ENCODE measurements around the gene SLC7A1. TPM values are rescaled to one million over a fixed set of nuclear protein-coding genes. Genes with fewer than 3 reads are reported as not detected.

Gene SLC7A1
- polyA plus RNA-seq, 3 donors, result 0.89 to 2.2 (median 0.92) TPM

DNA sequence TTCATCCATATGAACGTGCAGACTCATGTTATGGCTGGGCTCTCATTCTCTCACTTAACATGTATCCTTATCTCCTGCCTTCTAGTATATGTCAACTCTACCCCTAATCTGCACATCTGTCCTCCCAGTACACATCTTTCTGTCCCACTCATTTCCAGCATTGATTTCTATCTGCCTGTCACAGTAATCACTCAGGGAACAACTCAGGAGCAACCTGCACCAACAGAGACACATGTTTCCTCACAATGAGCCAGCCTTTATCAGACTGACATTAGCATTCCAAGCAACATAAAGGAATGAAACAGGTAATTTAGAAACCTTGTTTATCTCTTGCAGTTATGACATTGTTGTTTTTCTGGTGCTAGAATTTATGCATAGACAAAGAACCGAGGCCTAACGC lies 17.6 kb upstream of the SLC7A1 start:
- Histone ChIP-seq H3K9me3 (replicated peaks in 1 of 2; ENCODE audit: control insufficient read depth in 1 of 2, insufficient read depth in 1 of 2, low read length in 2 of 2) (no peaks in the 10 kb centered on the region), H2AFZ (ENCODE audit: insufficient read depth, low read depth, low read length, poor library complexity, severe bottlenecking) (no peak overlapping the region), H3K4me2 (replicated peaks; ENCODE audit: extremely low read depth, low read length, poor library complexity, severe bottlenecking) (no peak overlapping the region), H3K4me1 (ENCODE audit: control insufficient read depth in 1 of 2, insufficient read depth in 2 of 2, low read length in 2 of 2) (no peaks in the 10 kb centered on the region), H3K4me3 (replicated peaks in 1 of 3; ENCODE audit: low read depth in 2 of 3, low read length in 3 of 3) (no peak overlapping the region), H3K36me3 (replicated peaks in 1 of 2; ENCODE audit: control insufficient read depth in 1 of 2, insufficient read depth in 2 of 2, low read length in 2 of 2) (no peaks in the 10 kb centered on the region), H3K27me3 (ENCODE audit: control insufficient read depth in 2 of 2, insufficient read depth in 2 of 2, low read length in 2 of 2) (peaks cover 0 to 3% of the 10 kb centered on the region in 2 donors), H3K9ac (ENCODE audit: insufficient read depth, low read length, poor library complexity, severe bottlenecking) (no peak overlapping the region), H3K27ac (ENCODE audit: low read depth in 1 of 2, low read length in 2 of 2) (no peak overlapping the region), H3K79me2 (ENCODE audit: insufficient read depth, low read length) (no peaks in the 10 kb centered on the region), H4K20me1 (ENCODE audit: insufficient read depth, low read length) (no peaks in the 10 kb centered on the region)
- intact Hi-C loops (cut with micrococcal nuclease), result no loop called here
- peaks cover 2 to 8% (median 7%) of the 10 kb centered on the region in 7 donors for H3K9me3 Mint-ChIP-seq
- WGBS (ENCODE audit: insufficient coverage), result 73% methylated on average over 1 of the region's 3 CpGs
- H3K4me3 Mint-ChIP-seq, result no peak overlapping the region
- no peak overlapping the region for H3K27ac Mint-ChIP-seq
- H3K27me3 Mint-ChIP-seq (ENCODE audit: low read depth in 3 of 3), result peaks cover 4 to 12% (median 10%) of the 10 kb centered on the region in 3 donors
- no peak for DNase-seq
- H3K4me1 Mint-ChIP-seq, result no peaks in the 10 kb centered on the region
- no peaks in the 10 kb centered on the region for H3K36me3 Mint-ChIP-seq
- TF ChIP-seq CTCF (IDR thresholded peaks at IDR 0.05), result no peak

DNA sequence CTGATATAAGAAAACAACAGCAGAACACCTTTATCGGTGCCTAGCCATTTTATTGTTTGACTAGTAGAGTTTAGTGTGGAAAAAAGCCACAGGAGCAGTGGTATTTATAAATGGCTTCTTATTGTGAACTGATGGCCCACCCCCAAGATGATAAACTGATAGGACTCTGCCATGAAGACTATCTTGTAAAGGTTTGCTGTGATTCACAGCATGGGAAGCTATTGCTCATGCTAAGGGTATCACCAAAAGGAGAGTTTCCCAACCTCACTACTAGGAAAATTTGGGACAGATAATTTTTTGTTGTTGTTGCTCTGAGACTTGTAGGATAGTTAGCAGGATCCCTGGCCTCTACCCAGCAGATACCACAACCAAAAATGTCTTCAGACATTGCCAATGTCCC lies 12.0 kb upstream of the SLC7A1 start:
- H3K4me2 ChIP-seq (replicated peaks; ENCODE audit: extremely low read depth, low read length, poor library complexity, severe bottlenecking), result no peak overlapping the region
- Mint-ChIP-seq H3K27ac (no peak overlapping the region), H3K9me3 (peaks cover 0 to 5% (median 0%) of the 10 kb centered on the region in 7 donors), H3K4me1 (no peaks in the 10 kb centered on the region), H3K27me3 (ENCODE audit: low read depth in 3 of 3) (peaks cover 5 to 11% (median 7%) of the 10 kb centered on the region in 3 donors), H3K36me3 (no peaks in the 10 kb centered on the region), H3K4me3 (no peak overlapping the region)
- H2AFZ ChIP-seq (ENCODE audit: insufficient read depth, low read depth, low read length, poor library complexity, severe bottlenecking), result no peak overlapping the region
- intact Hi-C loops (cut with micrococcal nuclease), result loop anchor here in 1 of 2 donors (10.0 kb wide), 1 partner anchor 147 kb away; no protein-coding TSS in a partner anchor
- H3K79me2 ChIP-seq (ENCODE audit: insufficient read depth, low read length), result no peaks in the 10 kb centered on the region
- no CpG with 5 or more reads among the region's 1 CpG for WGBS (ENCODE audit: insufficient coverage)
- H3K9me3 ChIP-seq (replicated peaks in 1 of 2; ENCODE audit: control insufficient read depth in 1 of 2, insufficient read depth in 1 of 2, low read length in 2 of 2), result no peaks in the 10 kb centered on the region
- H4K20me1 ChIP-seq (ENCODE audit: insufficient read depth, low read length), result no peaks in the 10 kb centered on the region
- no peaks in the 10 kb centered on the region for H3K36me3 ChIP-seq (replicated peaks in 1 of 2; ENCODE audit: control insufficient read depth in 1 of 2, insufficient read depth in 2 of 2, low read length in 2 of 2)
- H3K27me3 ChIP-seq (ENCODE audit: control insufficient read depth in 2 of 2, insufficient read depth in 2 of 2, low read length in 2 of 2), result no peaks in the 10 kb centered on the region
- TF ChIP-seq CTCF (IDR thresholded peaks at IDR 0.05), result no peak
- no peak overlapping the region for H3K27ac ChIP-seq (ENCODE audit: low read depth in 1 of 2, low read length in 2 of 2)
- no peak overlapping the region for H3K9ac ChIP-seq (ENCODE audit: insufficient read depth, low read length, poor library complexity, severe bottlenecking)
- H3K4me1 ChIP-seq (ENCODE audit: control insufficient read depth in 1 of 2, insufficient read depth in 2 of 2, low read length in 2 of 2), result no peaks in the 10 kb centered on the region
- H3K4me3 ChIP-seq (replicated peaks in 1 of 3; ENCODE audit: low read depth in 2 of 3, low read length in 3 of 3), result no peak overlapping the region
- DNase-seq, result no peak

Data from CD14-positive monocyte (primary cell).